ENCODE results near the gene MAZ. TPM values are rescaled to one million over a fixed set of nuclear protein-coding genes. Genes with fewer than 3 reads are reported as not detected.

MAZ gene
- total and polyA plus RNA-seq, 2 of the 13 experiments (the other 11 are each of a cell fraction or from before 2014, with no cell fraction given): 203 to 277 TPM

DNA sequence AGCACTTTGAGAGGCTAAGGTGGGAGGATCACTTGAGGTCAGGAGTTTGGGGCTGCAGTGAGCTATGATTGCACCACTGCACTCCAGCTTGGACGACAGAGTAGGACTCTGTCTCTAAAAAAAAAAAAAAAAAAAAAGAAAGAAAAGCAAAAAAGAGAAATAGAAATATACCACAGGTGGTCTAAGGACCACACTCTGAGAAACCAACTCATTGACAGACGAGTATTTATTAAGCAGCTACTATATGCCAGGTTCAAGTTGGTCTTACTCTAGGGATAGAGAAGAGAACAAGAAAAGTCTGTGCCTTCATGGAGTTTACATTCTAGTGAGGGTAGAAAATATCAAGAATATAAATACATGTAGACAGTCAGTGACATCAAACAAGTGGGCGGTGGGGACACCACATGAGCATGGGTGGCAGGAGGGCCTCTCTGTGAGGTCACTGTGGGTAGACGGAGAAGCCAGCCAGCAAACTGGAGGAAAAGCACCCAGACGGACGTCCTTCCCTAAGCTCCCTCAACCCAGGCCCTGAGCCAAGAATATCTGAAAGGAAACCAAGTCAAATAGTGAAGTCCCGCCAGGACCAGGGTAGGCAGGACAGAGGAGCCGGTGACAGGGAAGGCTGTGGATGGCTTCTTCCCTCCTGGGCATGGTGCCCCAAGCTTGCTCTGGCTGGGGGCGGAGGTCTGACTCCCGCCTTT is 52.0 kb downstream of the MAZ start (continued):
- TF ChIP-seq CC2D1A (CRISPR knock-in tag; IDR thresholded peaks at IDR 0.05) (no peak), SMAD1 (CRISPR knock-in tag; IDR thresholded peaks at IDR 0.05; ENCODE audit: borderline replicate concordance, low read depth) (no peak), IRX3 (CRISPR knock-in tag; IDR thresholded peaks at IDR 0.05; ENCODE audit: borderline replicate concordance, low read depth) (no peak), GZF1 (CRISPR knock-in tag; IDR thresholded peaks at IDR 0.05) (no peak), ZNF550 (CRISPR knock-in tag; IDR thresholded peaks at IDR 0.05; ENCODE audit: borderline replicate concordance) (no peak), U2AF1 (optimal IDR thresholded peaks at IDR 0.05; ENCODE audit: low read depth, low read length) (no peak), HBP1 (CRISPR knock-in tag; IDR thresholded peaks at IDR 0.05; ENCODE audit: low read depth) (no peak)

- H3K9me3 ChIP-seq (ENCODE audit: low read length): no peaks in the 10 kb centered on the region
- no TSS peak for BruUV-seq (replicated peaks)
- no peak overlapping the region for H3K4me3 ChIP-seq (replicated peaks in 1 of 3; ENCODE audit: insufficient read depth in 1 of 3, low read depth in 2 of 3, low read length in 3 of 3)
- WGBS (ENCODE audit: low lambda C conversion rate): 96% methylated on average over 19 of the region's 19 CpGs
- H3K4me1 ChIP-seq (ENCODE audit: insufficient read depth, low read length): peaks cover 21% of the 10 kb centered on the region
- in situ Hi-C loops (cut with HindIII; ENCODE audit: extremely low pct_ligation_motif_present, low pct_unique_long_range_greater_than_20kb): no loop called here
- no peak for FAIRE-seq
- no peak overlapping the region for H3K27ac ChIP-seq (ENCODE audit: extremely low read length, insufficient read depth, low read length)
- no peaks in the 10 kb centered on the region; a peak in 1 of 5 replicates for H3K27me3 ChIP-seq (ENCODE audit: control insufficient read depth in 1 of 2, insufficient read depth in 2 of 2, low read length in 2 of 2)
- DNase-seq (ENCODE audit: low spot score): no peak
- no peak overlapping the region for H2AFZ ChIP-seq (ENCODE audit: low read length)
- no peak overlapping the region for H3K4me2 ChIP-seq (ENCODE audit: low read depth, low read length)
- no peak overlapping the region for H3K9ac ChIP-seq (ENCODE audit: insufficient read depth, low read depth, low read length)
- intact Hi-C loops (cut with micrococcal nuclease; ENCODE audit: unreplicated experiment): no loop called here
- H3K36me3 ChIP-seq (replicated peaks in 1 of 2; ENCODE audit: control insufficient read depth in 1 of 2, insufficient read depth in 2 of 2, low read length in 2 of 2): peaks cover 6 to 13% of the 10 kb centered on the region in 2 experiments; a peak in 4 of 5 replicates
- ATAC-seq: no peak
- H3K79me2 ChIP-seq (ENCODE audit: insufficient read depth, low read length): peaks cover 13% of the 10 kb centered on the region
- H4K20me1 ChIP-seq (ENCODE audit: insufficient read depth, low read length): no peaks in the 10 kb centered on the region; the same call in 1 of the 2 replicates
- CTCF ChIA-PET (ENCODE audit: low intra/inter-chr PET ratio, low total read pairs): no interaction called here
- TF ChIP-seq DRAP1 (CRISPR knock-in tag; IDR thresholded peaks at IDR 0.05) (no peak), RBFOX2 (IDR thresholded peaks at IDR 0.05; ENCODE audit: low read depth, low read length) (0 out of 2 replicates have a peak, but pooled peaks have one; percentile 49), PPARG (CRISPR knock-in tag; conservative IDR thresholded peaks at IDR 0.05) (no peak), AGO2 (optimal IDR thresholded peaks at IDR 0.05; ENCODE audit: low read depth, low read length) (peak; percentile 43)
- TF ChIP-seq, protein P1, sequence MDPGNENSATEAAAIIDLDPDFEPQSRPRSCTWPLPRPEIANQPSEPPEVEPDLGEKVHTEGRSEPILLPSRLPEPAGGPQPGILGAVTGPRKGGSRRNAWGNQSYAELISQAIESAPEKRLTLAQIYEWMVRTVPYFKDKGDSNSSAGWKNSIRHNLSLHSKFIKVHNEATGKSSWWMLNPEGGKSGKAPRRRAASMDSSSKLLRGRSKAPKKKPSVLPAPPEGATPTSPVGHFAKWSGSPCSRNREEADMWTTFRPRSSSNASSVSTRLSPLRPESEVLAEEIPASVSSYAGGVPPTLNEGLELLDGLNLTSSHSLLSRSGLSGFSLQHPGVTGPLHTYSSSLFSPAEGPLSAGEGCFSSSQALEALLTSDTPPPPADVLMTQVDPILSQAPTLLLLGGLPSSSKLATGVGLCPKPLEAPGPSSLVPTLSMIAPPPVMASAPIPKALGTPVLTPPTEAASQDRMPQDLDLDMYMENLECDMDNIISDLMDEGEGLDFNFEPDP (CRISPR knock-in tag; conservative IDR thresholded peaks at IDR 0.05): 0 out of 2 replicates have a peak, but pooled peaks have one; percentile 52
- POLR2A ChIA-PET: interaction anchor here (2.9 kb wide), 1 partner anchor 43 kb away, joined by 6 read pairs; the partner anchor contains the start of gene PAGR1
Measured at GRCh38 chr16:29858974-29859373, 52.6 kb downstream of the MAZ start.

All from HepG2 (cell line).